RWPE2 (cell line): ENCODE measurements around the gene KAT6B.

Experiments used
- ATAC-seq: fragments of 200-7000 bp; cut with Tn5 transposase; 3 replicates; pipeline ENCODE4 v1.9.1; 2021; ENCODE audit warnings: low read depth
- DNase-seq: peaks from one replicate; pipeline ENCODE4 v3.0.0-alpha.2; 2020; ENCODE audit warnings: low spot score
- H3K27ac ChIP-seq: fragments of 450-650 bp; 2 replicates; pipeline ENCODE4 v1.5.1; 2017; ENCODE audit warnings: mild to moderate bottlenecking; ENCODE audit not compliant: poor library complexity, severe bottlenecking
- H3K27me3 ChIP-seq: fragments of 250-450 bp; sonication (Bioruptor Pico); 2 replicates; pipeline ENCODE4 v1.5.1; 2021; ENCODE audit warnings: mild to moderate bottlenecking, moderate library complexity; ENCODE audit not compliant: insufficient read depth, poor library complexity, severe bottlenecking
- H3K36me3 ChIP-seq: fragments of 250-450 bp; sonication (Bioruptor Pico); 2 replicates; pipeline ENCODE4 v1.5.1; 2020; ENCODE audit warnings: low read depth, mild to moderate bottlenecking, moderate library complexity
- H3K4me1 ChIP-seq: fragments of 250-450 bp; sonication (Bioruptor Pico); 2 replicates; pipeline ENCODE4 v1.5.1; 2021; ENCODE audit warnings: mild to moderate bottlenecking, moderate library complexity; ENCODE audit not compliant: insufficient read depth, poor library complexity, severe bottlenecking
- H3K4me3 ChIP-seq: fragments of 250-450 bp; sonication (Bioruptor Pico); 2 replicates; pipeline ENCODE4 v1.5.1; 2021; ENCODE audit warnings: mild to moderate bottlenecking, moderate library complexity; ENCODE audit not compliant: severe bottlenecking
- H3K9me3 ChIP-seq: fragments of 250-450 bp; sonication (Bioruptor Pico); 2 replicates; pipeline ENCODE4 v1.5.1; 2021; ENCODE audit warnings: mild to moderate bottlenecking, moderate library complexity; ENCODE audit not compliant: severe bottlenecking
- CTCF ChIP-seq: fragments of 450-650 bp; IDR thresholded peaks from one replicate; pipeline ENCODE4 v1.5.1; 2017; ENCODE audit warnings: mild to moderate bottlenecking, moderate library complexity; ENCODE audit not compliant: poor library complexity, severe bottlenecking

KAT6B gene

GRCh38 chr10:74823791-74824183 is 2.6 kb upstream of the KAT6B start:
- Histone ChIP-seq H3K9me3 (no peaks in the 10 kb centered on the region), H3K4me3 (no peak overlapping the region), H3K27me3 (no peaks in the 10 kb centered on the region), H3K27ac (no peak overlapping the region), H3K36me3 (no peaks in the 10 kb centered on the region), H3K4me1 (no peaks in the 10 kb centered on the region)
- DNase-seq (no peak), ATAC-seq (no peak)
- TF ChIP-seq CTCF, result no peak

GRCh38 chr10:74824184-74824899 is 2.1 kb upstream of the KAT6B start:
- no peak for ATAC-seq
- Histone ChIP-seq H3K4me1 (no peaks in the 10 kb centered on the region), H3K36me3 (no peaks in the 10 kb centered on the region), H3K27ac (peak overlapping the region; percentile 62), H3K4me3 (peak overlapping the region; percentile 88), H3K27me3 (no peaks in the 10 kb centered on the region), H3K9me3 (no peaks in the 10 kb centered on the region)
- no peak for TF ChIP-seq CTCF
- no peak for DNase-seq

GRCh38 chr10:74824900-74825370 is 1.5 kb upstream of the KAT6B start:
- no peak for ATAC-seq
- Histone ChIP-seq H3K36me3 (no peaks in the 10 kb centered on the region), H3K4me3 (peak overlapping the region; percentile 88), H3K4me1 (no peaks in the 10 kb centered on the region), H3K9me3 (no peaks in the 10 kb centered on the region), H3K27ac (peak overlapping the region; percentile 62), H3K27me3 (no peaks in the 10 kb centered on the region)
- no peak for DNase-seq
- no peak for TF ChIP-seq CTCF

GRCh38 chr10:74825371-74826141 is 844 bp upstream of the KAT6B start:
- TF ChIP-seq CTCF, result no peak
- Histone ChIP-seq H3K4me3 (peak overlapping the region; percentile 88), H3K27ac (peak overlapping the region; percentile 62), H3K36me3 (no peaks in the 10 kb centered on the region), H3K4me1 (no peaks in the 10 kb centered on the region), H3K27me3 (no peaks in the 10 kb centered on the region), H3K9me3 (no peaks in the 10 kb centered on the region)
- ATAC-seq (peak; percentile 37), DNase-seq (no peak)
